H1 (cell line): ENCODE results near the gene HES2. TPM values are rescaled to one million over a fixed set of nuclear protein-coding genes. Genes with fewer than 3 reads are reported as not detected.
"Not testable (repeated sequence)": the region's sequence is repeated elsewhere in the genome, so short reads cannot be mapped to it uniquely, and the experiment has no call there.

Experiments used
- CTCF ChIA-PET: fragments of 300-600 bp; sonication (Branson Sonifier 250); formaldehyde crosslinking; loops from one replicate; lab custom pipeline; 2021; ENCODE audit not compliant: partially characterized antibody; lab: Charles Lee
- POLR2A ChIA-PET: fragments of 300-600 bp; sonication (Branson Sonifier 250); formaldehyde crosslinking; loops from one replicate; lab custom pipeline; 2021; ENCODE audit warnings: inconsistent platforms; ENCODE audit not compliant: partially characterized antibody; lab: Charles Lee
- DNase-seq, 2 experiments: peaks; one replicate each; pipeline versions ENCODE4 v3.0.0 to v3.0.0-alpha.2; 2010 to 2022; ENCODE audit warnings: low spot score in 2 of 2, low read depth in 1 of 2, mixed read lengths in 1 of 2
- FAIRE-seq: peaks from 2 replicates; lab custom pipeline; 2011; peaks lifted over from hg19 to GRCh38; lab: Jason Lieb, UNC
- H2AFZ ChIP-seq: 2 replicates; pipeline ENCODE4 v1.8.1; 2012; ENCODE audit warnings: low read length, inconsistent platforms
- H2AK5ac ChIP-seq: 2 replicates; pipeline ENCODE4 v1.6.1; 2013; ENCODE audit warnings: low read depth, low read length
- H2BK120ac ChIP-seq: replicated peaks from 2 replicates; pipeline ENCODE3; 2013; ENCODE audit warnings: low read depth, low read length, inconsistent platforms
- H2BK12ac ChIP-seq: 2 replicates; pipeline ENCODE4 v1.6.1; 2013; ENCODE audit warnings: low read depth, low read length
- H2BK15ac ChIP-seq: 2 replicates; pipeline ENCODE4 v1.6.1; 2013; ENCODE audit warnings: low read length
- H2BK20ac ChIP-seq: 2 replicates; pipeline ENCODE4 v1.6.1; 2013; ENCODE audit warnings: low read length
- H2BK5ac ChIP-seq: 2 replicates; pipeline ENCODE4 v1.6.1; 2013; ENCODE audit warnings: low read depth, low read length
- H3K14ac ChIP-seq: 2 replicates; pipeline ENCODE4 v1.6.1; 2013; ENCODE audit warnings: inconsistent platforms; ENCODE audit not compliant: insufficient read length
- H3K18ac ChIP-seq: 2 replicates; pipeline ENCODE4 v1.6.1; 2013; ENCODE audit warnings: low read length; ENCODE audit errors: extremely low read depth
- H3K23ac ChIP-seq: 2 replicates; pipeline ENCODE4 v1.6.1; 2013; ENCODE audit warnings: inconsistent platforms; ENCODE audit not compliant: insufficient read length
- H3K23me2 ChIP-seq: 2 replicates; pipeline ENCODE4 v1.6.1; 2013; ENCODE audit warnings: low read depth, low read length
- H3K27ac ChIP-seq: 2 replicates; pipeline ENCODE4 v1.6.1; 2011; ENCODE audit warnings: low read depth, low read length, inconsistent platforms
- H3K27me3 ChIP-seq, 4 experiments: replicated peaks in 1 of 4; 1 replicate in 1 of 4; 2 replicates in 3 of 4; pipeline versions ENCODE4 v1.6.1 to v1.8.1; 2011 to 2013; ENCODE audit warnings: low read length in 3 of 4, mild to moderate bottlenecking in 3 of 4, inconsistent platforms in 2 of 4, mixed read lengths in 2 of 4, moderate library complexity in 1 of 4; ENCODE audit not compliant: control insufficient read depth in 3 of 4, insufficient read depth in 3 of 4; ENCODE audit errors: extremely low read depth in 1 of 4
- H3K36me3 ChIP-seq, 4 experiments: 2 replicates each; pipeline versions ENCODE4 v1.6.1 to v1.8.1; 2011 to 2013; ENCODE audit warnings: mild to moderate bottlenecking in 4 of 4, low read length in 3 of 4, moderate library complexity in 2 of 4, control low read depth in 1 of 4, inconsistent platforms in 1 of 4; ENCODE audit not compliant: insufficient read depth in 4 of 4, control insufficient read depth in 2 of 4
- H3K4ac ChIP-seq: replicated peaks from 2 replicates; pipeline ENCODE3; 2013; ENCODE audit warnings: low read length, low read depth, mixed read lengths, inconsistent platforms; ENCODE audit not compliant: insufficient read length
- H3K4me1 ChIP-seq, 4 experiments: replicated peaks in 1 of 4; 1 replicate in 1 of 4; 2 replicates in 3 of 4; pipeline versions ENCODE4 v1.6.1 to v1.8.1; 2011 to 2013; ENCODE audit warnings: low read length in 3 of 4, inconsistent platforms in 2 of 4, mixed read lengths in 1 of 4; ENCODE audit not compliant: insufficient read depth in 4 of 4, control insufficient read depth in 3 of 4
- H3K4me2 ChIP-seq, 2 experiments: 2 replicates each; pipeline versions ENCODE4 v1.6.1 to v1.8.1; 2011 to 2013; ENCODE audit warnings: low read depth in 2 of 2, low read length in 2 of 2, control low read depth in 1 of 2, inconsistent platforms in 1 of 2, mild to moderate bottlenecking in 1 of 2; ENCODE audit not compliant: insufficient read depth in 1 of 2
- H3K4me3 ChIP-seq, 4 experiments: fragments of 200-600, 300-600 bp in 1 of 4; sonication (generic), shearing (Covaris generic), sonication (Bioruptor Twin) in 1 of 4; 2 replicates each; pipeline versions ENCODE4 v1.5.1 to v1.8.1; 2011 to 2016; ENCODE audit warnings: low read length in 4 of 4, low read depth in 3 of 4, control low read depth in 2 of 4, inconsistent platforms in 2 of 4, mild to moderate bottlenecking in 2 of 4, mixed read lengths in 1 of 4, moderate library complexity in 1 of 4; ENCODE audit not compliant: insufficient read depth in 2 of 4; ENCODE audit errors: extremely low read depth in 1 of 4
- H3K56ac ChIP-seq: replicated peaks from 2 replicates; pipeline ENCODE3; 2013; ENCODE audit warnings: low read depth, mild to moderate bottlenecking, mixed read lengths, low read length, inconsistent platforms; ENCODE audit not compliant: insufficient read length
- H3K79me1 ChIP-seq: 2 replicates; pipeline ENCODE4 v1.6.1; 2013; ENCODE audit warnings: low read depth, low read length, control low read depth
- H3K79me2 ChIP-seq, 2 experiments: 2 replicates each; pipeline versions ENCODE4 v1.6.1 to v1.8.1; 2012 to 2013; ENCODE audit warnings: low read length in 2 of 2, mild to moderate bottlenecking in 2 of 2, inconsistent platforms in 1 of 2; ENCODE audit not compliant: insufficient read depth in 2 of 2, control insufficient read depth in 1 of 2
- H3K9ac ChIP-seq, 4 experiments: replicated peaks in 1 of 4; 1 replicate in 1 of 4; 2 replicates in 3 of 4; pipeline versions ENCODE4 v1.6.1 to v1.8.1; 2011 to 2013; ENCODE audit warnings: low read depth in 3 of 4, low read length in 3 of 4, control low read depth in 2 of 4, mild to moderate bottlenecking in 2 of 4, moderate library complexity in 2 of 4, inconsistent platforms in 1 of 4; ENCODE audit errors: extremely low read depth in 1 of 4
- H3K9me3 ChIP-seq, 2 experiments: 2 replicates each; pipeline versions ENCODE4 v1.6.1 to v1.8.1; 2012 to 2013; ENCODE audit warnings: mild to moderate bottlenecking in 2 of 2, moderate library complexity in 2 of 2, control low read depth in 1 of 2, inconsistent platforms in 1 of 2, low read depth in 1 of 2, low read length in 1 of 2, mixed read lengths in 1 of 2; ENCODE audit not compliant: insufficient read depth in 2 of 2
- H4K20me1 ChIP-seq, 2 experiments: replicated peaks in 1 of 2; 2 replicates each; pipeline versions ENCODE3 to v1.8.1; 2011 to 2013; ENCODE audit warnings: inconsistent platforms in 2 of 2, low read length in 2 of 2, mild to moderate bottlenecking in 1 of 2; ENCODE audit not compliant: insufficient read depth in 2 of 2, control insufficient read depth in 1 of 2
- H4K5ac ChIP-seq: 2 replicates; pipeline ENCODE4 v1.6.1; 2013; ENCODE audit warnings: low read length, low read depth, mixed read lengths, inconsistent platforms; ENCODE audit not compliant: insufficient read length
- H4K8ac ChIP-seq: 2 replicates; pipeline ENCODE4 v1.8.0; 2013; ENCODE audit warnings: mild to moderate bottlenecking, moderate library complexity, low read length, inconsistent platforms; ENCODE audit not compliant: insufficient read depth; ENCODE audit errors: extremely low read depth
- H4K91ac ChIP-seq: replicated peaks from 2 replicates; pipeline ENCODE3; 2013; ENCODE audit warnings: low read length, mixed read lengths, inconsistent platforms; ENCODE audit not compliant: insufficient read length
- POLR2A ChIP-seq, 2 experiments: IDR thresholded peaks; 1 replicate in 1 of 2; 2 replicates in 1 of 2; pipeline ENCODE4 v1.6.1; 2011; ENCODE audit warnings: low read depth in 2 of 2, low read length in 2 of 2, mild to moderate bottlenecking in 2 of 2; ENCODE audit errors: control extremely low read depth in 1 of 2
- WGBS, 2 experiments: shearing (Covaris generic) in 1 of 2; methylation state at CpG; one replicate each; pipeline versions ENCODE4 v1.1.6 to v1.1.7; 2013 to 2015; ENCODE audit warnings: low lambda C conversion rate in 2 of 2, mixed read lengths in 2 of 2, inconsistent platforms in 1 of 2, low coverage in 1 of 2, missing lambda C conversion rate in 1 of 2; ENCODE audit not compliant: insufficient replicate concordance in 2 of 2, insufficient coverage in 1 of 2, insufficient read length in 1 of 2; ENCODE audit errors: extremely low coverage in 1 of 2, missing lambda C conversion rate in 1 of 2; 5-methylcytosine and 5-hydroxymethylcytosine counted together
- polyA plus RNA-seq, 7 experiments: library from polyadenylated mRNA; depleted of rRNA in 3 of 7; stranded (reverse) in 5 of 7; unstranded in 2 of 7; fragments of >200 nt in 5 of 7; fragments of 200-250 nt in 2 of 7; gene quantifications; 1 replicate in 5 of 7; 2 replicates in 1 of 7; 4 replicates in 1 of 7; pipeline versions ENCODE4 v1.2.1 to v1.2.3, GENCODE V29; 2011 to 2013; ENCODE audit warnings: missing spikeins in 2 of 7, mixed read lengths in 2 of 7
- total RNA-seq: library from RNA; stranded (reverse); fragmentation: NEBNext Ultra II Directional; extraction: Animal tissue kit (Norgen Biotek cat#: 25700); gene quantifications from 2 replicates; pipeline ENCODE4 v1.2.1, GENCODE V29; 2021

HES2 gene
- total and polyA plus RNA-seq, 2 of the 8 experiments (the other 6 are each of a cell fraction or from before 2014, with no cell fraction given) = 0.15 to 0.53 TPM

- POLR2A ChIA-PET = interaction anchor here (1.3 to 5.9 kb wide), 4 partner anchors 11 to 34 kb away, joined by 3 to 29 read pairs (median 24); no protein-coding TSS in a partner anchor
- H4K20me1 ChIP-seq, H2BK20ac ChIP-seq: not testable (repeated sequence)
Measured at GRCh38 chr1:6395781-6396244, 23.9 kb downstream of the HES2 start.

More at GRCh38 chr1:6395781-6396244, 23.9 kb downstream of the HES2 start:
- not testable (repeated sequence) for H2BK15ac ChIP-seq, H3K4me2 ChIP-seq, H2BK12ac ChIP-seq, H3K27me3 ChIP-seq, H2AFZ ChIP-seq, DNase-seq, H2AK5ac ChIP-seq, H3K36me3 ChIP-seq, H3K23ac ChIP-seq, H3K9ac ChIP-seq, H4K5ac ChIP-seq, H2BK120ac ChIP-seq, H3K18ac ChIP-seq, H3K4me3 ChIP-seq, H2BK5ac ChIP-seq, FAIRE-seq, H3K56ac ChIP-seq, H3K9me3 ChIP-seq, H4K91ac ChIP-seq, H3K23me2 ChIP-seq, H3K27ac ChIP-seq, H3K4ac ChIP-seq, H3K79me1 ChIP-seq, H3K14ac ChIP-seq
- CTCF ChIA-PET = interaction anchor here (0.6 to 58.4 kb wide), 9 partner anchors 10 to 134 kb away, joined by 3 to 1769 read pairs (median 4); no protein-coding TSS in a partner anchor
- 0 out of 3 replicates have a peak, but pooled peaks of 1 of the 2 experiments have one; percentile 8 for TF ChIP-seq POLR2A (IDR thresholded peaks at IDR 0.05; ENCODE audit: control extremely low read depth in 1 of 2, low read depth in 2 of 2, low read length in 2 of 2)
- Histone ChIP-seq H3K79me2 (peaks cover 0 to 18% of the 10 kb centered on the region in 2 experiments; a peak in 3 of 4 replicates), H4K8ac (peak overlapping the region; percentile 16; the same call in 1 of the 2 replicates), H3K4me1 (peaks cover 0 to 11% (median 9%) of the 10 kb centered on the region in 4 experiments; a peak in 5 of 7 replicates)
- WGBS, 2 experiments = 90% methylated on average over 18 of the region's 34 CpGs; no CpG with 5 or more reads in 1 of the 2 experiments
